Activated CD4-positive, CD25-positive, alpha-beta regulatory T cell treated with anti-CD3 and anti-CD28 coated beads, Interleukin-2, amount 50 U/mL, for 24 hours (primary cell): ENCODE data around the gene PTGS1.
"Not testable (repeated sequence)": the region's sequence is repeated elsewhere in the genome, so short reads cannot be mapped to it uniquely, and the experiment has no call there.

ENCODE experiments used
- ATAC-seq, 2 donors: fragments of 150-1000 bp; cut with Tn5 transposase; one replicate each; pipeline ENCODE4 v1.10.0; 2021; ENCODE audit warnings: mild to moderate bottlenecking in 1 of 2, moderate library complexity in 1 of 2

The PTGS1 gene

GRCh38 chr9:122402403-122402871 is 31.6 kb downstream of the PTGS1 start:
- peak; percentile 76 to 80 for ATAC-seq

DNA sequence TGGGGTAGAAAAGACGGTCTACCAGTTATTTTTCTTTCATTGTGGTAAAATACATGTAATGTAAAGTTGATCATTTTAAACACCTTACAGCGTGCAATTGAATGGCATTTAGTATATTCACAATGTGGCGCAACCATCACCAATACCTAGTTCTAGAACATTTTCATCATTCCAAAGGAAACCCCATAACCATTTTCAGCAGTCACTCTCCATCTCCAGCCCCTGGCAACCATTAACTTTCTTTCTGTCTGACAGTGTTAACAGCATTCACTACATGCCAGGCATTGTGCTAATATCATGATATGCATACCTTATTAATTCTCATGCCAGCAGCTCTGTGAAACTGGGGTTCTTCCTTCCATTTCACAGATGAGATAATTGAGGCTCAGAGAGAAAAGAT is 32.0 kb downstream of the PTGS1 start:
- ATAC-seq = no peak

DNA sequence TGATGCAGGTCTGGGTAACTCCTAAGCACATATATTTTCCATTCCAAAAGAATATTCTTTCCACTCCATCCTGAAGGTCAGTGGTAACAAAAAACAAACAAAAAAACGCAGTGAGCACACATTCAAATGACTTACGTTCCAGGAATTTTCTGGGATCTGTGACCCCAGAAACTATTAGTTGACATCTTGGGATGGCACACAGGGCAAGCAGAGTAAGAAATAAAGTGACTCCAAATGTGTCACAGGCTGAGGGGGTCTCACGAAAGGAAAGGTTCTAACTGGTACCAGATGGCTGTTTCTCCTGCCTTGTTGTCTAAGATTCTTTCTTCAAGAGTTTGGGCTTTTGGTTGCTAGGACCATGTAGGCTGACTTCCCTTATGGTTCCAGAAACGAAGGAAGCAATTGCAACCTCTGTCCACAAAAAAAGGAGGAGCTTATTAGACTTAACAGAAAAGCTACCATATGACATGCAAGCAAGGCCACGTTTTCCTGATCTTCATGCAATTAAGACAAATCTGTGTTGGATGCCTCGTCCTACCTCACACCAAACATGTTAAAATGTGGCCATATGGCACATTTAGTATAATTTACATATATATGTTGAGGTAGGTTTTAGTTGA is 32.7 kb downstream of the PTGS1 start:
- no peak for ATAC-seq

DNA sequence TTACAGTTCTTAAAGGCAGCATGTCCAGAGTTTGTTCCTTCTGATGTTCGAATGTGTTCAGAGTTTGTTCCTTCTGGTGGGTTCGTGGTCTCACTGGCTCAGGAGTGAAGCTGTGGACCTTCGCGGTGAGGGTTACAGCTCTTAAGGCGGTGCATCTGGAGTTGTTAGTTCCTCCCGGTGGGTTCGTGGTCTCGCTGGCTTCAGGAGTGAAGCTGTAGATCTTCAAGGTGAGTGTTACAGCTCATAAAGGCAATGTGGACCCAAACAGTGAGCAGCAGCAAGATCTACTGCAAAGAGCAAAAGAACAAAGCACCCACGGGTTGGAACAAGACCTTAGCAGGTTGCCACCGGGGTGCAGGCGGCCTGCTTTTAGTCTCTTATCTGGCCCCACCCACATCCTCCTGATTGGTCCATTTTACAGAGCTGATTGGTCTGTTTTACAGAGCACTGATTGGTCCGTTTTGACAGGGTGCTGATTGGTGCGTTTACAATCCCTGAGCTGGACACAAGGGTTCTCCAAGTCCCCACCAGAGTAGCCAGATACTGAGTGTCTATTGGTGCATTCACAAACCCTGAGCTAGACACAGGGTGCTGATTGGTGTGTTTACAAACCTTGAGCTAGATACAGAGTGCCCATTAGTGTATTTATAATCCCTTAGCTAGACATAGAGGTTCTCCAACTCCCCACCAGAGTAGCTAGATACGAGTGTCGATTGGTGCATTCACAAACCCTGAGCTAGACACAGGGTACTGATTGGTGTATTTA is 34.7 kb downstream of the PTGS1 start:
- ATAC-seq = not testable (repeated sequence)

- no peak for ATAC-seq
Observed at GRCh38 chr9:122406070-122406890, 35.5 kb downstream of the PTGS1 start.

DNA sequence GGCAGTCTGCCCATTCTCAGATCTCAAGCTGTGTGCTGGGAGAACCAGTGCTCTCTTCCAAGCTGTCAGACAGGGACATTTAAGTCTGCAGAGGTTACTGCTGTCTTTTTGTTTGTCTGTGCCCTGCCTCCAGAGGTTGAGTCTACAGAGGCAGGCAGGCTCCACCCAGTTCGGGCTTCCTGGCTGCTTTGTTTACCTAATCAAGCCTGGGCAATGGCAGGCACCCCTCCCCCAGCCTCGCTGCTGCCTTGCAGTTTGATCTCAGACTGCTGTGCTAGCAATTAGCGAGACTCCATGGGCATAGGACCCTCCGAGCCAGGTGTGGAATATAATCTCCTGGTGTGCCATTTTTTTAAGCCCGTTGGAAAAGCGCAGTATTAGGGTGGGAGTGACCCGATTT is 43.3 kb downstream of the PTGS1 start:
- not testable (repeated sequence) for ATAC-seq

DNA sequence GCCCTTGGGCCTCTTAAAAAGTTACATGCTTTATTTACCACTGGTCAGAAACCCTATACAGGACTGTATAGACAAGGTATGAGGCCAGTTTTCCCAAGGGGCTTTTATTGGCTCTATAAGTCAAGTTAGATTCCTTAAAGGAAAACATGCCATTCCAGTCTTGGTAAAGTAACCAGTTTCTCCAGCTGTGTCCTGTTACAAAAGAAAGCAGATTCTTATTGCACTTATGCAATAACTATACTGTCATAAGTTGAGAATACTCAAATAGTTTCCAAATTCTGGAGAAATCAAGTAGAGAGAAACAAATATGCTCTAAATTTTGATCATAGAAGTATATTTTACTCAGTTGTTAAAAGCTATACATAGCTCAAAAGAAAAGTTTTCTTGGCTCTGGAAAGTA is 47.2 kb downstream of the PTGS1 start:
- no peak for ATAC-seq

DNA sequence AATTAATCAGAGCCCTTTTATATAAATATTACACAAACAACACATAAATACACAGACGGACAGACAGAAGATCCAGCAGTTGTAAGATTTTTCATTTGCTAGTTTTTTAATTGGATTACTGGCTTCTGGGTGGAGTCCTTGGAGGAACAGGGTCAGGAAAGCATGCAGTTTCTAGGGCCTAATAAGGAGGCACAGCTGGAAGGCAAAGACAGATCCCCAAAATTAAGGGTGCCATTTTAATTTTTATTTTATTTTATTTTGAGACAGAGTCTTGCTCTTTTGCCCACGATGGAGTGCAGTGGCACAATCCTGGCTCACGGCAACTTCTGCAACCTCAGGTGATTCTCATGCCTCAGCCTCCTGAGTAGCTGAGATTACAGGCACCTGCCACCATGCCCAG is 49.5 kb downstream of the PTGS1 start:
- no peak for ATAC-seq

DNA sequence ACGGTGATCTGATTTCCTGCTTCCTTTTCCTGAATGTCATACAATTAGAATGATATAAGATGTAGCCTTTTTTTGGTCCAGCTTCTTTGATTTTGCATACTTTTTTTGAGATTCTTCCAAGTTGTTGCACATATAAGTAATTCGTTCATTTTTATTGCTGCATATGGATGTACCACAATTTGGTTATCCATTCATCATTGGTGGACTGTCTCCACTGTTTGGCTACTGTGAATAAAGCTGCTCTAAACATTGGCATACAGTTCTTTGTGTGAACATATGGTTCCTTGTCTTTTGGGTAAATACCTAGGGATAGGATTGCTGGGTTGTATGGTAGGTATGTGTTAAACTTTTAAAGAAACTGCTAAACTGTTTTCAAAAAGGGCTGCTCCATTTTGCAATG is 54.3 kb downstream of the PTGS1 start:
- no peak for ATAC-seq

DNA sequence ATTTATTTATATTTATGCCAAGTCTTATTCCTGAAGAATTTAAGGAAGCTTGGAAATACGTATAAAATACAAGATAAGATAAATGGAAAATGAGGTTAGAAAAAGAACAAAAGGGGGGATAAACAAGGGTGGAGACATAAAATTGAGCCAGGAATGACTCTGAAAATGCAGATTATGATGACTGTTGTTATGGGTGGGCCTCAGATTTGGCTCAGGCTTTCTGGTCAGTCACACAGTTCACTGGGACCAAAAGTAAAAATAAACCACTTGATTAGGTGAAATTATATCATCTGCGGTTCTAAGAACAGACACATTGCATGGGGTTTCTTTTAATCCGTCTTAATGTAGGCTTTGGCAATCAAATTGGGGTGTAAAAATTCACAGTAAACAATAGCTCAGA is 55.9 kb downstream of the PTGS1 start:
- no peak for ATAC-seq

DNA sequence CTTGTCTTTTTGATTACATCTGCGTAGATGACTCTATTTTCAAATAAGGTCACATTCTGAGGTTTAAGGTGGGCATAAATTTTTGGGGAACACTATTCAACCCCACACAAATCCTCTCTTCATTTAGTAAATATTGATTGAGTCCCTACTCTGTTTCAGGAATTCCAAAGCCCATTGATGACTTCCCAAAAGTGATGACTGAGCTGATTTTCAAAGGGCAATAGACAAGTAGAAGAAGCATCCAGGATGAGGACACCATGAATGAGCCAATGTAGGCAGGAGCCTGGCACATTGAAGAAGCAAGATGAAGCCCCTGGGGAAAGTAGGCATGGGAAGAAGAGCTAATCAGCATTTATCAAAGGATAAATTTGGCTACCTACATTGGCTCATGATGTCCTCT is 71.7 kb downstream of the PTGS1 start:
- ATAC-seq = no peak

DNA sequence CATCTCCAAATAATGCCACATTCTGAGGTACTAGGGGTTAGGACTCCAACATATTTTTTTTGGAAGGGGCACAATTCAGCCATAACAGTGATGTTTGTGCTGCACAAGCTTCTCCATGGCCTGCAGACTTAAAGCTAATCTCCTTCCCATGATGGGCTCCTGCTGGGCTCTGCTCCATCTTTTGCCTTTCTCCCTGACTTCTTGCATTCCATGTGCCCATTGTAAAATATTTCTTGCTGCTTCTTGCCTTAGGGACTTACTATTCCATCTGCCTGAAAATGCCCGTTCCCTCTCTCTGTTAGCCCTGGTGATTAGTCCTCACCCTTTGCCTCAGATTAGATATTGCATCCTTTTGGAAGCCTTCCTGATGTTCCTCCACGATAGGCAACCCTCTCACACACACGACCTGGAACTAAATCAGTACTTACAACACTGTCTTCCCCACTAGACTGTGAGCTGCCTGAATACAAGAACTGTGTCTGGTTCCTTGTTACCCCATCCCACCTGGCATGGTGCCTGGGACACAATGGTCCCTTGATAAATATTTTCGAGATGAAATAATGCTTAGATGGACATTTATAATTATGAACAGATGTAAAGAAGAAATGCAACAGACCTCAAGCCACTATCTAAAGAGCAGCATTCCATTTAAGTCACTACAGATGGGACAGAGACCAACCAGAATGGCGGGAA is 73.4 kb downstream of the PTGS1 start:
- ATAC-seq = no peak
